Upper lobe of left lung (tissue), 6 donors: ENCODE measurements around the gene TFF3. TPM values are rescaled to one million over a fixed set of nuclear protein-coding genes. Genes with fewer than 3 reads are reported as not detected.
A peak's percentile ranks its signal among the peaks of the same experiment; 100 is the strongest.

Source experiments
- ATAC-seq, 2 donors: fragments of 200-7000 bp; cut with Tn5 transposase; one replicate each; pipeline ENCODE4 v1.9.1; 2022; ENCODE audit warnings: mild to moderate bottlenecking in 2 of 2, moderate library complexity in 2 of 2; ENCODE audit not compliant: low FRiP score in 2 of 2
- DNase-seq, 2 donors: peaks; one replicate each; pipeline ENCODE4 v3.0.0-alpha.2; 2019 to 2020
- H3K27ac ChIP-seq, 4 donors: fragments of 200-600 bp; sonication (generic); one replicate each; pipeline ENCODE4 v1.5.1; 2016 to 2019
- H3K27me3 ChIP-seq, 4 donors: fragments of 200-600 bp; sonication (generic); one replicate each; pipeline ENCODE4 v1.5.1; 2017 to 2019
- H3K36me3 ChIP-seq, 4 donors: fragments of 200-600 bp; sonication (generic); one replicate each; pipeline ENCODE4 v1.5.1; 2016 to 2019
- H3K4me1 ChIP-seq, 4 donors: fragments of 200-600 bp; sonication (generic); one replicate each; pipeline ENCODE4 v1.5.1; 2018 to 2019
- H3K4me3 ChIP-seq, 4 donors: fragments of 200-600 bp; sonication (generic); one replicate each; pipeline ENCODE4 v1.5.1; 2017 to 2019; ENCODE audit warnings: mild to moderate bottlenecking in 2 of 4, moderate library complexity in 1 of 4
- H3K9me3 ChIP-seq, 4 donors: fragments of 200-600 bp; sonication (generic); one replicate each; pipeline ENCODE4 v1.5.1; 2018 to 2019
- EP300 ChIP-seq, 4 donors: sonication (generic); formaldehyde crosslinking; IDR thresholded peaks; one replicate each; pipeline ENCODE4 v1.5.1; 2017; ENCODE audit warnings: antibody characterized with exemption in 4 of 4, control low read depth in 2 of 4
- POLR2A ChIP-seq, 4 donors: fragments of 450-650 bp; IDR thresholded peaks; one replicate each; pipeline ENCODE4 v1.5.1; 2016 to 2017; ENCODE audit warnings: antibody characterized with exemption in 4 of 4, mild to moderate bottlenecking in 2 of 4
- POLR2AphosphoS5 ChIP-seq, 2 donors: sonication (generic); formaldehyde crosslinking; IDR thresholded peaks; one replicate each; pipeline ENCODE4 v1.5.1; 2017; ENCODE audit warnings: antibody characterized with exemption in 2 of 2
- WGBS, 2 donors: methylation state at CpG; one replicate each; pipeline ENCODE4 v1.1.5; 2017 to 2018; 5-methylcytosine and 5-hydroxymethylcytosine counted together
- total RNA-seq, 6 donors: library from RNA; depleted of rRNA in 4 of 6; stranded (reverse); fragments of >200 nt in 4 of 6; gene quantifications; one replicate each; pipeline versions ENCODE4 v1.1.0 to v1.2.1, GENCODE V29; 2016 to 2021
- TF ChIP-seq, protein P1 (sequence below), 6 experiments: fragments of 450-650 bp in 4 of 6; fragments of 200-600 bp in 2 of 6; sonication (generic) in 2 of 6; IDR thresholded peaks; one replicate each; pipeline ENCODE4 v1.5.1; 2016 to 2019; ENCODE audit warnings: antibody characterized with exemption in 6 of 6
- donor health status: DM: no; HTN: no; CAD: no; lungs with moderate emphysema.
- donor health status: DM: no; HTN: yes; CAD: no; lungs with severe emphysema.

TFF3 gene
- total RNA-seq, 6 donors from 2014 or later = 5.9 to 21.5 (median 18.2) TPM

DNA sequence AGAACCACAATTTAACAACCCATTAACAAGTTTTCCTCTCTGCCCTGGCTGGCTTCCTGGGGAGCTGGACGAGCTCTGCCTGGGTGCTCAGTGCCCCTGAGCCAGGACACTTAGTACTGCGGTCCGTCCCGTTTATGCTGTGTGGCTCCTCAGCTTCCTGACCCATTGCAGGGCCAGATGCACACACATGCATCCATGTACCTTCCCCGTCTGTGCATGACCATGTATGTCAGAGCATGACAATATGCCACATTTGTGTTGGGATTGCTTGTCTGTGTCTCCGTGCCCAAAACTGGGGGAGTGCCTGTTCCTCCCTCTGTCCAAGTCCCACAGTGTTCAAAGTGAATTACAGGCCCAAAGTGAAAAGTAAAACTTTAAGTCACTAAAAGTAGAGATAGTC lies 9.7 kb upstream of the TFF3 start:
- H3K27ac ChIP-seq = no peak overlapping the region
- H3K9me3 ChIP-seq = no peaks in the 10 kb centered on the region
- 82 to 86% methylated on average over 6 of the region's 6 CpGs for WGBS, 2 donors
- peaks cover 0 to 2% (median under 1%) of the 10 kb centered on the region in 4 donors for H3K4me1 ChIP-seq
- no peaks in the 10 kb centered on the region for H3K27me3 ChIP-seq
- no peak overlapping the region for H3K4me3 ChIP-seq
- no peaks in the 10 kb centered on the region for H3K36me3 ChIP-seq
- TF ChIP-seq, protein P1, sequence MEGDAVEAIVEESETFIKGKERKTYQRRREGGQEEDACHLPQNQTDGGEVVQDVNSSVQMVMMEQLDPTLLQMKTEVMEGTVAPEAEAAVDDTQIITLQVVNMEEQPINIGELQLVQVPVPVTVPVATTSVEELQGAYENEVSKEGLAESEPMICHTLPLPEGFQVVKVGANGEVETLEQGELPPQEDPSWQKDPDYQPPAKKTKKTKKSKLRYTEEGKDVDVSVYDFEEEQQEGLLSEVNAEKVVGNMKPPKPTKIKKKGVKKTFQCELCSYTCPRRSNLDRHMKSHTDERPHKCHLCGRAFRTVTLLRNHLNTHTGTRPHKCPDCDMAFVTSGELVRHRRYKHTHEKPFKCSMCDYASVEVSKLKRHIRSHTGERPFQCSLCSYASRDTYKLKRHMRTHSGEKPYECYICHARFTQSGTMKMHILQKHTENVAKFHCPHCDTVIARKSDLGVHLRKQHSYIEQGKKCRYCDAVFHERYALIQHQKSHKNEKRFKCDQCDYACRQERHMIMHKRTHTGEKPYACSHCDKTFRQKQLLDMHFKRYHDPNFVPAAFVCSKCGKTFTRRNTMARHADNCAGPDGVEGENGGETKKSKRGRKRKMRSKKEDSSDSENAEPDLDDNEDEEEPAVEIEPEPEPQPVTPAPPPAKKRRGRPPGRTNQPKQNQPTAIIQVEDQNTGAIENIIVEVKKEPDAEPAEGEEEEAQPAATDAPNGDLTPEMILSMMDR (IDR thresholded peaks at IDR 0.05) = no peak
- TF ChIP-seq POLR2AphosphoS5 (IDR thresholded peaks at IDR 0.05) = no peak
- TF ChIP-seq EP300 (IDR thresholded peaks at IDR 0.05) = no peak
- no peak for TF ChIP-seq POLR2A (IDR thresholded peaks at IDR 0.05)
- DNase-seq (no peak), ATAC-seq (no peak)

DNA sequence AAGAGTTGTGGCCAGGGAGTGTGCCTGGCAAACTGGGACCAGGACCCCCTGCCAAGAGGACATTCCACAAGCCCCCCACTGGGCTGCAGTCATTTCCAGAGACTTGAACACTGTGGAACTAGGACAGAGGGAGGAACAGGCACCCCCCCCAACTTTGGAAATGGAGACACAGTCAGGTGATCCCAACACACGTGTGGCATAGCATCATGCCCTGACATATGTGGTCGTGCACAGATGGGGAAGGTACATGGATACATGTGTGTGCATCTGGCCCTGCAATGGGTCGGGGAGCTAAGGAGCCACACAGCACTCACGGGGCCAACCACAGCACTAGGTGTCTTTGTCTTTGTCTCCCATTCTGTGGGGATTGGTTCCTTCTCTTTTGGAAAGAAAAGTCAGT lies 6.6 kb upstream of the TFF3 start:
- WGBS, 2 donors = 93 to 97% methylated on average over 4 of the region's 4 CpGs
- Histone ChIP-seq H3K9me3 (no peaks in the 10 kb centered on the region), H3K27me3 (no peaks in the 10 kb centered on the region), H3K4me1 (peaks cover 0 to 12% (median 5%) of the 10 kb centered on the region in 4 donors), H3K4me3 (no peak overlapping the region), H3K27ac (no peak overlapping the region), H3K36me3 (no peaks in the 10 kb centered on the region)
- ATAC-seq (no peak), DNase-seq (no peak)
- no peak for TF ChIP-seq EP300 (IDR thresholded peaks at IDR 0.05)
- TF ChIP-seq POLR2AphosphoS5 (IDR thresholded peaks at IDR 0.05) = no peak
- TF ChIP-seq, protein P1 (IDR thresholded peaks at IDR 0.05) = no peak
- TF ChIP-seq POLR2A (IDR thresholded peaks at IDR 0.05) = no peak

DNA sequence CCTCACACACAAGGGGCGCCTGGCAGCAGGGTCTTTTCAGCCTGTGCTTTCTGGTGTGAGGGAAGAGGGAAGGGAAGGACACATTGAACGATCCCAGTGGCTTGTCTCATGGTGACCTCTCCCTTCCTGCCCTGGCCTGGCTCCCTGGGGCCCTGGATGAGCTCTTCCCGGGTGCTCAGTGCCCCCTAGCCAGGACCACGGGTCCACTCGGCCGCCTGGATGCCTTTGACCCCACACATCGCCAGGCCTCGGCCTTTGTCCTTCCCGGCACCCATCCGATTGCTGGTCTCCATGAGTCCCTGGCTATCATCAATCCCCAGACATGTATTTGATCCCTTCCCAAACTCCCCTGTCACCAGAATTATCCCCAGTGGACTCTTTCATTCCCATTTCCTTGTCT lies 6.0 kb upstream of the TFF3 start:
- H3K4me1 ChIP-seq = peaks cover 0 to 12% (median 5%) of the 10 kb centered on the region in 4 donors
- peak in 1 of 2 donors; percentile 34 for DNase-seq
- WGBS, 2 donors = 87 to 100% methylated on average over 7 to 10 of the region's 10 CpGs
- no peak overlapping the region for H3K27ac ChIP-seq
- no peaks in the 10 kb centered on the region for H3K36me3 ChIP-seq
- H3K27me3 ChIP-seq = no peaks in the 10 kb centered on the region
- ATAC-seq = no peak
- H3K9me3 ChIP-seq = no peaks in the 10 kb centered on the region
- H3K4me3 ChIP-seq = no peak overlapping the region
- TF ChIP-seq POLR2AphosphoS5 (IDR thresholded peaks at IDR 0.05) (no peak), EP300 (IDR thresholded peaks at IDR 0.05) (no peak), POLR2A (IDR thresholded peaks at IDR 0.05) (no peak)
- TF ChIP-seq, protein P1 (IDR thresholded peaks at IDR 0.05) = no peak

DNA sequence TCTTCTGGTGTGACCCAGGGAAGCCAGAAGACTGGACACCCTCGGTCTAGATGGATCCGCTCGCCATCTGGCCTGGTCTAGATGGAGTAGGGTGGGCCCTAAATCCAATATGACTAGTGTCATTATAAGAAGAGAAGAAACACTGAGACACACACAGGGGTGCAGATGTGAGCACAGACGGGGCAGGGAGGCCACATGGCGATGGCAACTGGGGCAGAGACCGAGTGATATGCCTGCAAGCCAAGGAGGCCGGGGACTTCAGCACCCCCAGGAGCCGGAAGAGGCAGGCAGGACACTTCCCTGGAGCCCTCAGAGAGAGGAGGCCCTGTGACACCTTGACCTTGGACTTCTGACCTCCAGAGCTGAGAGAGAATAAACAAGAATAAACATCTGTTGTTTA lies 5.6 kb upstream of the TFF3 start:
- peak in 1 of 2 donors; percentile 21 for DNase-seq
- Histone ChIP-seq H3K27me3 (no peaks in the 10 kb centered on the region), H3K27ac (no peak overlapping the region), H3K36me3 (no peaks in the 10 kb centered on the region), H3K4me3 (no peak overlapping the region), H3K9me3 (no peaks in the 10 kb centered on the region), H3K4me1 (peaks cover 0 to 12% (median 5%) of the 10 kb centered on the region in 4 donors)
- TF ChIP-seq POLR2A (IDR thresholded peaks at IDR 0.05) (no peak), EP300 (IDR thresholded peaks at IDR 0.05) (no peak), POLR2AphosphoS5 (IDR thresholded peaks at IDR 0.05) (no peak)
- TF ChIP-seq, protein P1 (IDR thresholded peaks at IDR 0.05) = no peak
- WGBS, 2 donors = 94 to 96% methylated on average over 8 of the region's 8 CpGs
- no peak for ATAC-seq

DNA sequence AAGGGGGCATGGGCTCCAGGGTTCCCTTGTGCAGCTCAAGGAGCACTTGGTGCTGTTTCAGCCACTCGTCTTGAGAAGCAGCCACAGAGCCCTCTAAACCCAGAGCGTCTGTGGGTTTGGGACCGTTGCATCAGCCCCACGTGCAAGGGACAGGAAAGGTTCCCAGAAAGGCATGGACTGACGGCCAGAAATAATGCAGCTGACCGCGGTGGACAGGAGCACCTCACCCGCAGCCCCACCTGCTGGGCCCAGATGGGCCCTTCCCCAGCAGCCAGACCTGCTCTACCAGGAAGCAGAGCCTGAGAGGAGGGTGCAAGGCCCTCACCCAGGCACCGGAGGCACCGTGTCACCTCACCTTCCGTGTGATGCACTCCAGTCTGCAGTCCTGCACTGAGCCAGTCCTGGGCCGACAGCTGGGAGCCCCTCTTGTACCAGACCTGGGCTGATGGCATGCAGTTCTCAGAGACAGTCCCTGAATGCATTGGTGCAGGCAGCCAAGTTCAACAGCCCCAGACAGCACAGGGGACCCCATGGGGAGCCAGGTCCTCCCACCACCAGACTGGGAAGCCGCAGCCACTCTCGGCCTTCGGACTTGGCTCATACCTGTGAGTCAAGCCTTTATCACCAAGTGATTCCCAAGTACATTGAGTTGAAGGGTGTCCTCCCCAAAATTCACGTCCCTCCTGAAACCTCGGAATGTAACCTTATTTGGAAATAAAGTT lies 4.8 kb upstream of the TFF3 start:
- H3K36me3 ChIP-seq = no peaks in the 10 kb centered on the region
- WGBS, 2 donors = 52 to 67% methylated on average over 13 to 14 of the region's 17 CpGs
- H3K27me3 ChIP-seq = no peaks in the 10 kb centered on the region
- no peak for TF ChIP-seq POLR2A (IDR thresholded peaks at IDR 0.05)
- TF ChIP-seq, protein P1 (IDR thresholded peaks at IDR 0.05) = peak in 1 of 6 experiments; percentile 8
- peak; percentile 56 to 64 for DNase-seq
- ATAC-seq = peak; percentile 8 to 44
- H3K9me3 ChIP-seq = no peaks in the 10 kb centered on the region
- no peak overlapping the region for H3K4me3 ChIP-seq
- H3K4me1 ChIP-seq = peaks cover 0 to 16% (median 6%) of the 10 kb centered on the region in 4 donors
- peak overlapping the region in 1 of 4 donors; percentile 44 for H3K27ac ChIP-seq
